HEK293 (cell line): Measurements from ENCODE around the gene STARD3.

Experiments
- MZF1 ChIP-seq: fragments of 450-650 bp; formaldehyde crosslinking; IDR thresholded peaks from 2 replicates; pipeline ENCODE4 v1.5.1; 2017; ENCODE audit warnings: missing biosample characterization, missing genetic modification characterization, borderline replicate concordance
- YY1 ChIP-seq: fragments of 450-650 bp; formaldehyde crosslinking; IDR thresholded peaks from 2 replicates; pipeline ENCODE4 v1.5.1; 2018; ENCODE audit warnings: missing biosample characterization, missing genetic modification characterization
- ZBTB11 ChIP-seq: fragments of 450-650 bp; formaldehyde crosslinking; conservative IDR thresholded peaks from 2 replicates; pipeline ENCODE4 v1.5.1; 2016; ENCODE audit warnings: low read depth, missing biosample characterization, missing genetic modification characterization
- ZNF174 ChIP-seq: fragments of 450-650 bp; formaldehyde crosslinking; IDR thresholded peaks from 2 replicates; pipeline ENCODE4 v1.5.0; 2017; ENCODE audit warnings: missing biosample characterization, mild to moderate bottlenecking, missing genetic modification characterization
- ZNF211 ChIP-seq: fragments of 450-650 bp; formaldehyde crosslinking; IDR thresholded peaks from 2 replicates; pipeline ENCODE4 v1.5.1; 2016; ENCODE audit warnings: low read depth, missing biosample characterization, missing genetic modification characterization
- ZNF221 ChIP-seq: fragments of 450-650 bp; formaldehyde crosslinking; IDR thresholded peaks from 2 replicates; pipeline ENCODE4 v1.5.1; 2017; ENCODE audit warnings: missing biosample characterization, missing genetic modification characterization, borderline replicate concordance
- ZNF24 ChIP-seq: fragments of 450-650 bp; formaldehyde crosslinking; IDR thresholded peaks from 2 replicates; pipeline ENCODE4 v1.5.1; 2016; ENCODE audit warnings: missing biosample characterization, missing genetic modification characterization
- ZNF324 ChIP-seq: fragments of 450-650 bp; formaldehyde crosslinking; IDR thresholded peaks from 2 replicates; pipeline ENCODE4 v1.5.1; 2016; ENCODE audit warnings: missing biosample characterization, missing genetic modification characterization
- ZNF654 ChIP-seq: fragments of 450-650 bp; formaldehyde crosslinking; IDR thresholded peaks from 2 replicates; pipeline ENCODE4 v1.5.1; 2016; ENCODE audit warnings: low read depth, missing biosample characterization, missing genetic modification characterization
- TF ChIP-seq, protein P1 (sequence below): fragments of 450-650 bp; formaldehyde crosslinking; IDR thresholded peaks from 2 replicates; pipeline ENCODE4 v1.5.1; 2016; ENCODE audit warnings: missing biosample characterization, missing genetic modification characterization
- TF ChIP-seq, protein P2 (sequence below): fragments of 450-650 bp; formaldehyde crosslinking; IDR thresholded peaks from 2 replicates; pipeline ENCODE4 v1.5.1; 2016; ENCODE audit warnings: missing biosample characterization, missing genetic modification characterization

- TF ChIP-seq ZNF654, result no peak
- no peak for TF ChIP-seq YY1 (tag by site-specific recombination)
- TF ChIP-seq, protein P1, sequence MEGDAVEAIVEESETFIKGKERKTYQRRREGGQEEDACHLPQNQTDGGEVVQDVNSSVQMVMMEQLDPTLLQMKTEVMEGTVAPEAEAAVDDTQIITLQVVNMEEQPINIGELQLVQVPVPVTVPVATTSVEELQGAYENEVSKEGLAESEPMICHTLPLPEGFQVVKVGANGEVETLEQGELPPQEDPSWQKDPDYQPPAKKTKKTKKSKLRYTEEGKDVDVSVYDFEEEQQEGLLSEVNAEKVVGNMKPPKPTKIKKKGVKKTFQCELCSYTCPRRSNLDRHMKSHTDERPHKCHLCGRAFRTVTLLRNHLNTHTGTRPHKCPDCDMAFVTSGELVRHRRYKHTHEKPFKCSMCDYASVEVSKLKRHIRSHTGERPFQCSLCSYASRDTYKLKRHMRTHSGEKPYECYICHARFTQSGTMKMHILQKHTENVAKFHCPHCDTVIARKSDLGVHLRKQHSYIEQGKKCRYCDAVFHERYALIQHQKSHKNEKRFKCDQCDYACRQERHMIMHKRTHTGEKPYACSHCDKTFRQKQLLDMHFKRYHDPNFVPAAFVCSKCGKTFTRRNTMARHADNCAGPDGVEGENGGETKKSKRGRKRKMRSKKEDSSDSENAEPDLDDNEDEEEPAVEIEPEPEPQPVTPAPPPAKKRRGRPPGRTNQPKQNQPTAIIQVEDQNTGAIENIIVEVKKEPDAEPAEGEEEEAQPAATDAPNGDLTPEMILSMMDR (tag by site-specific recombination), result no peak
- no peak for TF ChIP-seq ZNF221 (tag by site-specific recombination)
- no peak for TF ChIP-seq MZF1 (tag by site-specific recombination)
- no peak for TF ChIP-seq ZNF24 (tag by site-specific recombination)
- TF ChIP-seq ZNF174 (tag by site-specific recombination), result no peak
- TF ChIP-seq ZNF211 (tag by site-specific recombination), result no peak
- TF ChIP-seq, protein P2, sequence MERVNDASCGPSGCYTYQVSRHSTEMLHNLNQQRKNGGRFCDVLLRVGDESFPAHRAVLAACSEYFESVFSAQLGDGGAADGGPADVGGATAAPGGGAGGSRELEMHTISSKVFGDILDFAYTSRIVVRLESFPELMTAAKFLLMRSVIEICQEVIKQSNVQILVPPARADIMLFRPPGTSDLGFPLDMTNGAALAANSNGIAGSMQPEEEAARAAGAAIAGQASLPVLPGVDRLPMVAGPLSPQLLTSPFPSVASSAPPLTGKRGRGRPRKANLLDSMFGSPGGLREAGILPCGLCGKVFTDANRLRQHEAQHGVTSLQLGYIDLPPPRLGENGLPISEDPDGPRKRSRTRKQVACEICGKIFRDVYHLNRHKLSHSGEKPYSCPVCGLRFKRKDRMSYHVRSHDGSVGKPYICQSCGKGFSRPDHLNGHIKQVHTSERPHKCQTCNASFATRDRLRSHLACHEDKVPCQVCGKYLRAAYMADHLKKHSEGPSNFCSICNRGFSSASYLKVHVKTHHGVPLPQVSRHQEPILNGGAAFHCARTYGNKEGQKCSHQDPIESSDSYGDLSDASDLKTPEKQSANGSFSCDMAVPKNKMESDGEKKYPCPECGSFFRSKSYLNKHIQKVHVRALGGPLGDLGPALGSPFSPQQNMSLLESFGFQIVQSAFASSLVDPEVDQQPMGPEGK (tag by site-specific recombination), result no peak
- no peak for TF ChIP-seq ZBTB11 (tag by site-specific recombination)
- TF ChIP-seq ZNF324 (tag by site-specific recombination), result no peak
Measured at GRCh38 chr17:39600997-39601597, 35.8 kb upstream of the STARD3 start.
